OCI-LY1 (cell line): Measurements from ENCODE around the gene TPCN2.

Source experiments
- H2AFZ ChIP-seq: fragments of 200-600 bp; sonication (generic), shearing (Covaris generic); 2 replicates; pipeline ENCODE4 v1.6.0; 2014; ENCODE audit warnings: antibody characterized with exemption, mild to moderate bottlenecking, low read length
- H3F3A ChIP-seq: fragments of 200-600 bp; sonication (generic), shearing (Covaris generic); 2 replicates; pipeline ENCODE4 v1.6.0; 2014; ENCODE audit warnings: mild to moderate bottlenecking, antibody characterized with exemption, low read length, moderate library complexity; ENCODE audit not compliant: insufficient read depth
- H3K27ac ChIP-seq: fragments of 200-600 bp; sonication (generic); 2 replicates; pipeline ENCODE4 v1.5.1; 2014; ENCODE audit warnings: low read length, mixed run types, mild to moderate bottlenecking, low read depth; ENCODE audit not compliant: poor library complexity, severe bottlenecking
- H3K27me3 ChIP-seq: fragments of 200-600 bp; sonication (generic); 2 replicates; pipeline ENCODE4 v1.6.0; 2014; ENCODE audit warnings: antibody characterized with exemption, mild to moderate bottlenecking, low read length, moderate library complexity; ENCODE audit not compliant: insufficient read depth
- H3K36me3 ChIP-seq: fragments of 200-600 bp; sonication (generic); 2 replicates; pipeline ENCODE4 v1.6.1; 2014; ENCODE audit warnings: mild to moderate bottlenecking, antibody characterized with exemption, low read length, moderate library complexity, mixed read lengths; ENCODE audit not compliant: insufficient read depth
- H3K4me1 ChIP-seq: fragments of 200-600 bp; sonication (generic); 2 replicates; pipeline ENCODE4 v1.5.1; 2014; ENCODE audit warnings: mild to moderate bottlenecking, low read length, moderate library complexity; ENCODE audit not compliant: insufficient read depth, severe bottlenecking
- H3K4me2 ChIP-seq: fragments of 200-600 bp; sonication (generic), shearing (Covaris generic); 2 replicates; pipeline ENCODE4 v1.6.1; 2014; ENCODE audit warnings: low read length
- H3K4me3 ChIP-seq: fragments of 200-600 bp; sonication (generic); 2 replicates; pipeline ENCODE4 v1.5.1; 2014; ENCODE audit warnings: low read length, low read depth, mild to moderate bottlenecking, mixed read lengths; ENCODE audit not compliant: poor library complexity, severe bottlenecking
- H3K79me2 ChIP-seq: fragments of 200-600 bp; shearing (Covaris generic); 2 replicates; pipeline ENCODE4 v1.6.1; 2016; ENCODE audit warnings: mixed run types, low read length, mixed read lengths; ENCODE audit not compliant: insufficient read depth
- H3K9ac ChIP-seq: fragments of 200-600 bp; sonication (generic), shearing (Covaris generic); 2 replicates; pipeline ENCODE4 v1.6.1; 2014; ENCODE audit warnings: mild to moderate bottlenecking, low read length, mixed read lengths
- H3K9me2 ChIP-seq: fragments of 200-600 bp; sonication (generic), shearing (Covaris generic); 2 replicates; pipeline ENCODE4 v1.6.1; 2014; ENCODE audit warnings: low read depth, mild to moderate bottlenecking, low read length, mixed read lengths
- H3K9me3 ChIP-seq: fragments of 200-600 bp; shearing (Covaris generic); 2 replicates; pipeline ENCODE4 v1.6.1; 2014; ENCODE audit warnings: low read length, mixed read lengths
- H4K20me1 ChIP-seq: fragments of 200-600 bp; sonication (generic), shearing (Covaris generic); 2 replicates; pipeline ENCODE4 v1.6.0; 2016; ENCODE audit warnings: mild to moderate bottlenecking, low read length; ENCODE audit not compliant: insufficient read depth
- EZH2 ChIP-seq: fragments of 200-600 bp; sonication (generic), shearing (Covaris generic); IDR thresholded peaks from 2 replicates; pipeline ENCODE4 v1.8.0; 2017; ENCODE audit warnings: borderline replicate concordance, mixed run types, mild to moderate bottlenecking, antibody characterized with exemption, low read length, moderate library complexity, mixed read lengths
- TF ChIP-seq, protein P1 (sequence below): fragments of 200-600 bp; sonication (generic), shearing (Covaris generic); IDR thresholded peaks from 2 replicates; pipeline ENCODE4 v1.5.1; 2017; ENCODE audit warnings: mild to moderate bottlenecking, antibody characterized with exemption, low read length, moderate library complexity, mixed read lengths

TPCN2 gene

DNA sequence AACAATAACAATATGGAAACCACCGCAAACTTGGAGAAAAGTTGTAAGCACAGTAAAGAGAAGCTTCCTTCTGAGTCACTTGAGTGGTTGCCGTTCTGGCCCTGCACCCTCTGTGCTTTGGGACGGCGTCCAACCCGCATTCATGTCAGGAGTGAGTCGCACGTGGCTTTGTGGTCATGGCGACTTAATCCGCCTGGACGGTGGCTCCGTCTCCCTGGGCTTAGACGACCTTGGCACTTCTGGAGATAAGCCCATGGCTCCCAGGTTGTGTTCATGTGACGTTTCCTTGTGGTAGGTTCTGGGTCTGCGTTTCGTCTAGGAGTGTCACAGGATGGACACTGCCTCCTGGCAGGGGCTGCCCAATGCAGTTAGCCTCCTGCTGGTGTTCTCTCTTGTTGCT lies 40.5 kb downstream of the TPCN2 start:
- Histone ChIP-seq H3K36me3 (no peaks in the 10 kb centered on the region), H4K20me1 (no peaks in the 10 kb centered on the region), H2AFZ (no peak overlapping the region), H3K27me3 (no peaks in the 10 kb centered on the region), H3K4me3 (no peak overlapping the region), H3K4me2 (no peak overlapping the region), H3K9me3 (no peaks in the 10 kb centered on the region), H3K27ac (no peak overlapping the region), H3K9ac (no peak overlapping the region), H3K4me1 (no peaks in the 10 kb centered on the region), H3F3A (no peaks in the 10 kb centered on the region), H3K79me2 (no peaks in the 10 kb centered on the region), H3K9me2 (no peaks in the 10 kb centered on the region)
- TF ChIP-seq EZH2 = no peak
- TF ChIP-seq, protein P1, sequence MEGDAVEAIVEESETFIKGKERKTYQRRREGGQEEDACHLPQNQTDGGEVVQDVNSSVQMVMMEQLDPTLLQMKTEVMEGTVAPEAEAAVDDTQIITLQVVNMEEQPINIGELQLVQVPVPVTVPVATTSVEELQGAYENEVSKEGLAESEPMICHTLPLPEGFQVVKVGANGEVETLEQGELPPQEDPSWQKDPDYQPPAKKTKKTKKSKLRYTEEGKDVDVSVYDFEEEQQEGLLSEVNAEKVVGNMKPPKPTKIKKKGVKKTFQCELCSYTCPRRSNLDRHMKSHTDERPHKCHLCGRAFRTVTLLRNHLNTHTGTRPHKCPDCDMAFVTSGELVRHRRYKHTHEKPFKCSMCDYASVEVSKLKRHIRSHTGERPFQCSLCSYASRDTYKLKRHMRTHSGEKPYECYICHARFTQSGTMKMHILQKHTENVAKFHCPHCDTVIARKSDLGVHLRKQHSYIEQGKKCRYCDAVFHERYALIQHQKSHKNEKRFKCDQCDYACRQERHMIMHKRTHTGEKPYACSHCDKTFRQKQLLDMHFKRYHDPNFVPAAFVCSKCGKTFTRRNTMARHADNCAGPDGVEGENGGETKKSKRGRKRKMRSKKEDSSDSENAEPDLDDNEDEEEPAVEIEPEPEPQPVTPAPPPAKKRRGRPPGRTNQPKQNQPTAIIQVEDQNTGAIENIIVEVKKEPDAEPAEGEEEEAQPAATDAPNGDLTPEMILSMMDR = no peak

DNA sequence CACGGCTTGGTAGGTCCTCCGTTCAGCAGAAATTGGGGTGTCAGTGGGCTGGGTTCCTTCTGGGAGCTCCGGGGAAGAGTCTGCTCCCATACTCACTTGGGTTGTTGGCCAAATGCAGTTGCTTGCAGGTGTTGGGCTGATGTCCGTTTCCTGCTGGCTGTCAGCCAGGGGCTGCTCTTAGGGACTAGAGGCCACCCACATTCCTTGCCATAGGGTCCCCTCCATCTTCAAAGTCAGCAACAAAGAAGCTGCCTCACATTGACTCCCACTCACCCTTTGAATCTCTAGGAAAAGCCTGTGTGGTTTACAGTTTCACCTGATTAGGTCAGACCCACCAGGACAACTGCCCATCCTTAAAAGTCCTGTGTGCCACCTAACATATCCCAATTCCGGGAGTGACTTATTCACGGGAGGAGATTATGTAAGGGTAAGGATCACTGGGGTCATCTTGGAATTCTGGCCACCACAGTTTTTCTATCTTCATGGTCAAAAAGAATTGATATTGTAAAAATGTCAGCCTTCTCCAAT lies 43.0 kb downstream of the TPCN2 start:
- Histone ChIP-seq H4K20me1 (no peaks in the 10 kb centered on the region), H3K4me1 (no peaks in the 10 kb centered on the region)

DNA sequence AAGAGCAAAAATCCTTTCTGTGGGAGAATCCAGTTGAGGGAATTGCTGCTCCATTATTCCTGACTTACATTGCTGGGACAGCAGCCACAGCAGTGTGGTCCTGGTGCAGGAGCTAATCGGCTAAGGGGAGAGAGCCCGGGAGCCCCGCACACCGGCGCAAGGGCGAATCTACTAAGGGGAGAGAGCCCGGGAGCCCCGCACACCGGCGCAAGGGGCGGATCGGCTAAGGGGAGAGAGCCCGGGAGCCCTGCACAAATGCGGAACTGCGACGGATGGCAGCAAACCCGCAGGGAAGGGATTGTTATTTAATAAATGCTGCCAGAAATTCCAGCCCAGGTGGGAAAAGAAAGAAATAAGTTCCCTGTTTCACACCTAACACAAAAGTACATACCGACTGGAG lies 43.5 kb downstream of the TPCN2 start:
- no peak for TF ChIP-seq EZH2
- TF ChIP-seq, protein P1 = no peak
- H3K36me3 ChIP-seq = no peaks in the 10 kb centered on the region
- no peak overlapping the region for H2AFZ ChIP-seq

More for the DNA sequence above, 43.0 kb downstream of the TPCN2 start:
- H3F3A ChIP-seq = no peaks in the 10 kb centered on the region
- H3K27me3 ChIP-seq = no peaks in the 10 kb centered on the region; the same call in 1 of the 2 replicates
- TF ChIP-seq, protein P1 = no peak
- TF ChIP-seq EZH2 = no peak
- no peak overlapping the region for H3K4me2 ChIP-seq
- H2AFZ ChIP-seq = no peak overlapping the region
- H3K27ac ChIP-seq = no peak overlapping the region
- no peaks in the 10 kb centered on the region for H3K79me2 ChIP-seq
- H3K9ac ChIP-seq = no peak overlapping the region
- H3K4me3 ChIP-seq = no peak overlapping the region
- H3K9me3 ChIP-seq = no peaks in the 10 kb centered on the region
- H3K36me3 ChIP-seq = no peaks in the 10 kb centered on the region
- H3K9me2 ChIP-seq = no peaks in the 10 kb centered on the region

More for the DNA sequence above, 43.5 kb downstream of the TPCN2 start:
- no peaks in the 10 kb centered on the region for H3K9me2 ChIP-seq
- H3F3A ChIP-seq = no peaks in the 10 kb centered on the region
- no peak overlapping the region for H3K27ac ChIP-seq
- no peaks in the 10 kb centered on the region; the same call in 1 of the 2 replicates for H3K27me3 ChIP-seq
- no peak overlapping the region for H3K9ac ChIP-seq
- no peak overlapping the region for H3K4me3 ChIP-seq
- no peaks in the 10 kb centered on the region for H3K79me2 ChIP-seq
- no peak overlapping the region for H3K4me2 ChIP-seq
- no peaks in the 10 kb centered on the region for H3K9me3 ChIP-seq
- H4K20me1 ChIP-seq = no peaks in the 10 kb centered on the region
- H3K4me1 ChIP-seq = no peaks in the 10 kb centered on the region
